GM12878 (cell line): ENCODE results near the gene MAP3K4. TPM values are rescaled to one million over a fixed set of nuclear protein-coding genes. Genes with fewer than 3 reads are reported as not detected.

Experiments used
- BMI1 ChIP-seq: fragments of 450-650 bp; IDR thresholded peaks from 2 replicates; pipeline ENCODE4 v1.6.1; 2016; ENCODE audit warnings: mild to moderate bottlenecking, moderate library complexity, borderline replicate concordance
- BRCA1 ChIP-seq: IDR thresholded peaks from 2 replicates; pipeline ENCODE4 v1.6.1; 2011; ENCODE audit warnings: low read depth, low read length, improper control_type of control experiment
- CEBPB ChIP-seq, 2 experiments: fragments of 150-350 bp in 1 of 2; IDR thresholded peaks; 2 replicates each; pipeline ENCODE4 v1.6.1; 2012 to 2014; ENCODE audit warnings: low read depth in 2 of 2, low read length in 2 of 2, borderline replicate concordance in 1 of 2, inconsistent platforms in 1 of 2
- CEBPZ ChIP-seq: fragments of 150-350 bp; IDR thresholded peaks from 2 replicates; pipeline ENCODE4 v1.6.1; 2016; ENCODE audit warnings: low read depth, low read length
- CHD1 ChIP-seq: IDR thresholded peaks from 2 replicates; pipeline ENCODE4 v1.6.1; 2012; ENCODE audit warnings: low read depth, low read length, improper control_type of control experiment
- CHD4 ChIP-seq: fragments of 200-600 bp; sonication (generic); IDR thresholded peaks from 2 replicates; pipeline ENCODE4 v1.6.1; 2016; ENCODE audit warnings: mild to moderate bottlenecking
- E2F4 ChIP-seq: IDR thresholded peaks from 2 replicates; pipeline ENCODE4 v1.6.1; 2012; ENCODE audit warnings: low read depth, low read length, improper control_type of control experiment
- EED ChIP-seq: sonication (generic); IDR thresholded peaks from 2 replicates; pipeline ENCODE4 v1.6.1; 2016; ENCODE audit warnings: antibody characterized with exemption, low read depth
- ETV6 ChIP-seq, 2 experiments: fragments of 450-650 bp in 1 of 2; IDR thresholded peaks in 1 of 2; conservative IDR thresholded peaks in 1 of 2; 2 replicates each; pipeline ENCODE4 v1.6.1; 2014; ENCODE audit warnings: antibody characterized with exemption in 1 of 2, borderline replicate concordance in 1 of 2, low read depth in 1 of 2, mild to moderate bottlenecking in 1 of 2, moderate library complexity in 1 of 2
- FOS ChIP-seq: IDR thresholded peaks from 3 replicates; pipeline ENCODE4 v1.6.1; 2011; ENCODE audit warnings: borderline replicate concordance; ENCODE audit not compliant: insufficient read length; ENCODE audit errors: extremely low read depth
- IKZF1 ChIP-seq: fragments of 450-650 bp; conservative IDR thresholded peaks from 2 replicates; pipeline ENCODE4 v1.6.1; 2017; ENCODE audit warnings: antibody characterized with exemption, mild to moderate bottlenecking
- NBN ChIP-seq: fragments of 450-650 bp; IDR thresholded peaks from 2 replicates; pipeline ENCODE4 v1.6.1; 2016
- NFXL1 ChIP-seq: fragments of 450-650 bp; IDR thresholded peaks from 2 replicates; pipeline ENCODE4 v1.6.1; 2017; ENCODE audit warnings: antibody characterized with exemption, mild to moderate bottlenecking, borderline replicate concordance
- PML ChIP-seq: IDR thresholded peaks from 2 replicates; pipeline ENCODE4 v1.6.1; 2012; ENCODE audit warnings: low read length, inconsistent platforms
- POLR2A ChIP-seq: IDR thresholded peaks from 2 replicates; pipeline ENCODE4 v1.6.1; 2011; ENCODE audit warnings: low read depth, mild to moderate bottlenecking, low read length
- POU2F2 ChIP-seq: IDR thresholded peaks from 3 replicates; pipeline ENCODE4 v1.6.1; 2011; ENCODE audit warnings: low read depth, mild to moderate bottlenecking, low read length, borderline replicate concordance
- RBBP5 ChIP-seq: fragments of 200-600 bp; sonication (generic); conservative IDR thresholded peaks from 2 replicates; pipeline ENCODE4 v1.6.1; 2016
- RELB ChIP-seq: fragments of 450-650 bp; IDR thresholded peaks from 2 replicates; pipeline ENCODE4 v1.6.1; 2017; ENCODE audit warnings: low read depth, mild to moderate bottlenecking, moderate library complexity
- SMAD5 ChIP-seq: IDR thresholded peaks from 2 replicates; pipeline ENCODE4 v1.6.1; 2016; ENCODE audit warnings: antibody characterized with exemption, low read depth
- SMARCA5 ChIP-seq: fragments of 450-650 bp; IDR thresholded peaks from 2 replicates; pipeline ENCODE4 v1.6.1; 2017; ENCODE audit warnings: mild to moderate bottlenecking
- SMC3 ChIP-seq: IDR thresholded peaks from 2 replicates; pipeline ENCODE4 v1.6.1; 2011; ENCODE audit warnings: low read length, improper control_type of control experiment, borderline replicate concordance
- TARDBP ChIP-seq: IDR thresholded peaks from 2 replicates; pipeline ENCODE4 v1.6.1; 2016; ENCODE audit warnings: borderline replicate concordance
- WRNIP1 ChIP-seq: IDR thresholded peaks from 2 replicates; pipeline ENCODE4 v1.6.1; 2011; ENCODE audit warnings: low read depth, low read length, improper control_type of control experiment, borderline replicate concordance
- ZNF24 ChIP-seq: fragments of 450-650 bp; IDR thresholded peaks from 2 replicates; pipeline ENCODE4 v1.6.1; 2017; ENCODE audit warnings: antibody characterized with exemption, mild to moderate bottlenecking
- ZNF274 ChIP-seq: IDR thresholded peaks from one replicate; pipeline ENCODE4 v1.8.0; 2011; ENCODE audit not compliant: insufficient read length, insufficient read depth
- ZZZ3 ChIP-seq: IDR thresholded peaks from 2 replicates; pipeline ENCODE4 v1.6.1; 2011; ENCODE audit warnings: low read depth; ENCODE audit not compliant: control insufficient read depth, insufficient read length
- polyA plus RNA-seq, 11 experiments: library from polyadenylated mRNA; depleted of rRNA in 4 of 11; unstranded in 6 of 11; stranded (reverse) in 5 of 11; fragments of >200 nt; fragmentation: Nextera tagmentation in 4 of 11; fragmentation: Illumina TruSeq in 1 of 11; extraction: Ambion mirVana in 4 of 11; extraction: Trizol in 1 of 11; gene quantifications; 1 replicate in 1 of 11; 2 replicates in 10 of 11; pipeline versions ENCODE4 v1.2.1 to v1.2.3, GENCODE V29; 2011 to 2016; ENCODE audit warnings: inconsistent platforms in 2 of 11, missing spikeins in 2 of 11, low read depth in 1 of 11
- total RNA-seq, 4 experiments: library from RNA; depleted of rRNA in 3 of 4; stranded (reverse); fragments of >200 nt in 3 of 4; fragmentation: Illumina TruSeq in 1 of 4; extraction: Trizol in 1 of 4; gene quantifications; 2 replicates each; pipeline versions ENCODE4 v1.2.1 to v1.2.3, GENCODE V29; 2013 to 2021

The MAP3K4 gene
- total and polyA plus RNA-seq, 10 of the 15 experiments (the other 5 are each of a cell fraction or from before 2014, with no cell fraction given): 14.0 to 44.5 (median 23.1) TPM

- TF ChIP-seq CEBPZ: no peak
- peak; percentile 95 for TF ChIP-seq IKZF1
- TF ChIP-seq NFXL1: no peak
- no peak for TF ChIP-seq PML
- TF ChIP-seq WRNIP1: no peak
- no peak for TF ChIP-seq SMAD5
- TF ChIP-seq ZNF274: no peak
- TF ChIP-seq CEBPB (IDR thresholded peaks at IDR 0.05; ENCODE audit: borderline replicate concordance in 1 of 2, low read depth in 2 of 2, low read length in 2 of 2): peak in 1 of 2 experiments; percentile 85; a peak in 1 of 4 replicates
- no peak for TF ChIP-seq TARDBP
- TF ChIP-seq CHD4: no peak
- TF ChIP-seq POLR2A: no peak
- TF ChIP-seq CHD1: no peak
- no peak for TF ChIP-seq SMC3
- TF ChIP-seq POU2F2: peak; percentile 87
- TF ChIP-seq NBN: no peak
- no peak for TF ChIP-seq ETV6 (conservative IDR thresholded peaks at IDR 0.05 in 1 of 2, IDR thresholded peaks at IDR 0.05 in 1 of 2; ENCODE audit: borderline replicate concordance in 1 of 2, low read depth in 1 of 2)
- TF ChIP-seq BRCA1: no peak
- peak; percentile 68; the same call in 1 of the 2 replicates for TF ChIP-seq BMI1
- TF ChIP-seq RELB: peak; percentile 71
- TF ChIP-seq FOS: no peak
- no peak for TF ChIP-seq RBBP5
- TF ChIP-seq SMARCA5: peak; percentile 57; the same call in 1 of the 2 replicates
- no peak for TF ChIP-seq E2F4
- TF ChIP-seq ZNF24: no peak
- no peak for TF ChIP-seq ZZZ3
- TF ChIP-seq EED: peak; percentile 78; the same call in 1 of the 2 replicates
Measured at GRCh38 chr6:161038229-161039031, 46.9 kb downstream of the MAP3K4 start (continued).
